HUES6 (cell line): ENCODE data around the gene ERMN.
"Not testable (repeated sequence)": the region's sequence is repeated elsewhere in the genome, so short reads cannot be mapped to it uniquely, and the experiment has no call there.

Experiments used
- H3K27ac ChIP-seq: 2 replicates; pipeline ENCODE4 v1.7.0; 2013; ENCODE audit warnings: low read depth, mild to moderate bottlenecking, low read length, inconsistent platforms
- H3K27me3 ChIP-seq: 2 replicates; pipeline ENCODE4 v1.6.1; 2013; ENCODE audit warnings: low read length; ENCODE audit not compliant: control insufficient read depth, insufficient read depth
- H3K36me3 ChIP-seq: 2 replicates; pipeline ENCODE4 v1.6.1; 2013; ENCODE audit warnings: low read length; ENCODE audit not compliant: control insufficient read depth, insufficient read depth
- H3K4me1 ChIP-seq: 2 replicates; pipeline ENCODE4 v1.6.1; 2013; ENCODE audit warnings: low read length; ENCODE audit not compliant: control insufficient read depth, insufficient read depth
- H3K4me3 ChIP-seq: 2 replicates; pipeline ENCODE4 v1.5.1; 2013; ENCODE audit warnings: low read depth, low read length
- H3K9ac ChIP-seq: one replicate; pipeline ENCODE4 v1.6.1; 2013; ENCODE audit warnings: mild to moderate bottlenecking, low read length
- H3K9me3 ChIP-seq: 2 replicates; pipeline ENCODE4 v1.6.1; 2013; ENCODE audit warnings: low read depth, low read length; ENCODE audit not compliant: control insufficient read depth, insufficient read depth

The ERMN gene

DNA sequence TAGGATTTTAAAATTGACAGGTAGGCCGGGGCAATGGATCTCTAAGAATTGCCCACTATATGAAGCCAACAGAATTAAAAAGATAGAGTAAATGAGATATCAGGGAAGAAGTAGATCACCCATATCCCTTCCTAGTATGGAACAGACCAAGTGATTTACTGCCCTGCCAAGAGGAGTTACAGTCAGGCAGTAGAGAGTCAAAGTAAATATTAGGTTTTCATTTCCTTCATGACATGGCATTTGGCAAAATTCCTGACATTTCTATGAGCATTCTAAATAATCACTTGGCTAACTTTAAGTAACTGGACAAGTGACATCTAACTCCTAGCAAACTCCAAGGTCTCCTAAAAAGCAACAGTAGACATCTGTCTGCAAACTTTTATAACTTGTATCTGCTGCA is 34.6 kb downstream of the ERMN start:
- Histone ChIP-seq H3K4me1 (no peaks in the 10 kb centered on the region), H3K27me3 (no peaks in the 10 kb centered on the region), H3K9ac (no peak overlapping the region), H3K36me3 (no peaks in the 10 kb centered on the region), H3K27ac (no peak overlapping the region), H3K9me3 (no peaks in the 10 kb centered on the region), H3K4me3 (no peak overlapping the region)

GRCh38 chr2:157290525-157290924 is 35.1 kb downstream of the ERMN start:
- H3K4me1 ChIP-seq, result no peaks in the 10 kb centered on the region
- no peak overlapping the region for H3K4me3 ChIP-seq
- no peak overlapping the region for H3K27ac ChIP-seq
- H3K9me3 ChIP-seq, result no peaks in the 10 kb centered on the region
- no peaks in the 10 kb centered on the region for H3K27me3 ChIP-seq
- no peaks in the 10 kb centered on the region for H3K36me3 ChIP-seq
- no peak overlapping the region for H3K9ac ChIP-seq

DNA sequence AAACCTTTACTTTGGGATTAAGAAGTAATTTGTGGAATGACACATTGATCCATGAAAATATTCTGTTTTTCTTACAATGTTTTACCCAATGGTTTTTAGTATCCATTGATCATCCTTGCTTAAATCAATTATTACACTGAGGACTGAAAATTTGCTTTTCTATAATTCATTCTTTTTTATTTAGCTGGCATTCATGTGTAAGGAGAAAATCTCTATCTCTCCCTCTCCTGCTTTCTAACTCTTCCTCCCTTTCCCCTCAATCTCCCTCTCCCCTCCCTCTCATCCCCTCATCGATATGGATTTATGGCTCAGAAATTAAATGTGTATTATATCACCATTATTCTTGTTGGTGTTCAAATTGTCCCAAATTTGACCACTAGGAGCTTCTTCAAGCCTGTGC is 38.5 kb downstream of the ERMN start:
- H3K9me3 ChIP-seq, result no peaks in the 10 kb centered on the region
- no peak overlapping the region for H3K27ac ChIP-seq
- no peaks in the 10 kb centered on the region for H3K36me3 ChIP-seq
- H3K4me3 ChIP-seq, result no peak overlapping the region
- H3K27me3 ChIP-seq, result no peaks in the 10 kb centered on the region
- H3K4me1 ChIP-seq, result no peaks in the 10 kb centered on the region
- H3K9ac ChIP-seq, result no peak overlapping the region

DNA sequence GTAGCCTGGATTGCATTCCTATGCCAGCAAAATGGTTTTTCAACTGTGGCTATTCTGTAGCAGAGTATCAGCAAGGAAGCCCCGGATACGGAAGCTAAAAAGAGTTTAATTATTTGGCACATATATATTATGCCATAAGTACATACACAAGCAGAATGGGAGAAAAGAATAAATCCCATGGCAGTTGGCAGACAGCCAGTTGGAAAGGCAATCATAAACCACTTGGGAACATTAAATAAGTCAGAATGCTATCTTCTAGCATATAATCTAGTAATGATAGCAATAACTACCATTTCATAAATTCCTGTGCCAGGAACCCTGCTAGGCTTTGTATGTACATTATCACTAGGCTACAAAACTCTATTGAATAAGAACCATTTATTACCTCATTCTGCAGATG is 42.2 kb downstream of the ERMN start:
- H3K27me3 ChIP-seq, result no peaks in the 10 kb centered on the region
- no peaks in the 10 kb centered on the region for H3K36me3 ChIP-seq
- H3K27ac ChIP-seq, result no peak overlapping the region
- H3K9ac ChIP-seq, result no peak overlapping the region
- H3K4me1 ChIP-seq, result no peaks in the 10 kb centered on the region
- no peak overlapping the region for H3K4me3 ChIP-seq
- no peaks in the 10 kb centered on the region for H3K9me3 ChIP-seq

DNA sequence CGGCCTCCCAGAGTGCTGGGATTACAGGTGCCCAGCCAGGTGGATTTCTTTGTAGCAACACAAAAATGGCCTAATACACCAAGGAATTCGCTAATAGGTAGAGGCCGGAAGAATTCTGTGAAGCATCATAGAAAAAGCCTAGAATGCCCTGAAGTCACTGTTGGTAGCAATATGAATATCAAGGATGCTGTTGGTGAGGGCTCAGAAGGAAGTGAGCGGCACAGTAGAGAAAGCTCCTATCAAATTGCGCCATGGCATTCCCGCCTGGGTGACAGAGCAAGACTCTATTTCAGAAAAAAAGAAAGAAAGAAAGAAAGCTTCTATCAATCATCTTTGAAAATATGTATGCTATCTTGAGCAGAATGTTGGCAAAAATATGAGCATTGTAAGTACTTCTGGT is 44.3 kb downstream of the ERMN start:
- H3K4me3 ChIP-seq, result no peak overlapping the region
- H3K27me3 ChIP-seq, result no peaks in the 10 kb centered on the region
- H3K9ac ChIP-seq, result no peak overlapping the region
- no peak overlapping the region for H3K27ac ChIP-seq
- no peaks in the 10 kb centered on the region for H3K36me3 ChIP-seq
- no peaks in the 10 kb centered on the region for H3K4me1 ChIP-seq
- no peaks in the 10 kb centered on the region for H3K9me3 ChIP-seq

DNA sequence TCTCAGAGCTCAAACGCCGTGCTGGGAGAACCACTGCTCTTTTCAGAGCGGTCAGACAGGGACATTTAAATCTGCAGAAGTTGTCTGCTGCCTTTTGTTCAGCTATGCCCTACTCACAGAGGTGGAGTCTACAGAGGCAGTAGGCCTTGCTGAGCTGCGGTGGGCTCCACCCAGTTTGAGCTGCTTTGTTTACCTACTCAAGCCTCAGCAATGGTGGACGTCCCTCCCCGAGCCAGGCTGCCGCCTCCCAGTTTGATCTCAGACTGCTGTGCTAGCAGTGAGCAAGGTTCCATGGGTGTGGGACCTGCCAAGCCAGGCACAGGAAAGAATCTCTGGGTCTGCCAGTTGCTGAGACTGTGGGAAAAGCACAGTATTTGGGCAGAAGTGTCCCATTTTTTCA is 46.3 kb downstream of the ERMN start:
- H3K27me3 ChIP-seq, H3K4me1 ChIP-seq, H3K36me3 ChIP-seq, H3K4me3 ChIP-seq, H3K27ac ChIP-seq, H3K9ac ChIP-seq, H3K9me3 ChIP-seq: not testable (repeated sequence)

DNA sequence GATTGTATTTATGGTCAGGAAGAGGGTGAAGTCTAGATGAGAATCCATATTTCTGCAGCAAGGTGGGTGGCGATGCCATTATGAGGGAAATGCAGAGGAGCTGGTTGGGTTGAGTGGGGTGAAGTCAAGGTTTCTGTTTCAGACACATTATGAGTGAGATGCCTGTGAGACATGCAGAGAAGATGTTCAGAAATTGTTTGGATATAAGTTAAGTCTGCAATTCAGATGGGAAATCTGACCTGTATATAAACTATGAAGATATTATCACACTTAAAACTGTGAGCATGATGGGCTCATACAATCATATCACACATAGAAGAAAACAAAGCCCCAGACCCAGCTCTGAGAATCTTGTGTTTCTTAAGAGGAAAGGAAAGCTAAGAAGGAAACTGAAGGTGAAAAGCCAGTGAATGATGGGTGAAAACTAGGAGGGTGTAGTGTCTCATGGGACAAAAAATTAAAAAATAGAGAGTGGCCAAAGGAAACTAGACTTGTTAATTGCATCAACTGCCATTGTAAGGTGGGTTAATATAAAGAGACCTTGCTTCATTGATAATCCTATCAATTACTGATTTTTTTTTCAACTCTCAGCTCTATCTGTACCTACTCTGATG is 53.9 kb downstream of the ERMN start:
- Histone ChIP-seq H3K36me3 (no peaks in the 10 kb centered on the region), H3K27me3 (no peaks in the 10 kb centered on the region), H3K9me3 (no peaks in the 10 kb centered on the region), H3K4me3 (no peak overlapping the region), H3K9ac (no peak overlapping the region), H3K4me1 (no peaks in the 10 kb centered on the region), H3K27ac (no peak overlapping the region)

- no peak overlapping the region for H3K27ac ChIP-seq
- H3K36me3 ChIP-seq, result no peaks in the 10 kb centered on the region
- no peak overlapping the region for H3K4me3 ChIP-seq
- no peaks in the 10 kb centered on the region for H3K27me3 ChIP-seq
- no peak overlapping the region for H3K9ac ChIP-seq
- H3K9me3 ChIP-seq, result no peaks in the 10 kb centered on the region
- peaks cover 5% of the 10 kb centered on the region; the same call in 1 of the 2 replicates for H3K4me1 ChIP-seq
These were observed 55.7 kb downstream of the ERMN start for GRCh38 chr2:157269922-157270321.

DNA sequence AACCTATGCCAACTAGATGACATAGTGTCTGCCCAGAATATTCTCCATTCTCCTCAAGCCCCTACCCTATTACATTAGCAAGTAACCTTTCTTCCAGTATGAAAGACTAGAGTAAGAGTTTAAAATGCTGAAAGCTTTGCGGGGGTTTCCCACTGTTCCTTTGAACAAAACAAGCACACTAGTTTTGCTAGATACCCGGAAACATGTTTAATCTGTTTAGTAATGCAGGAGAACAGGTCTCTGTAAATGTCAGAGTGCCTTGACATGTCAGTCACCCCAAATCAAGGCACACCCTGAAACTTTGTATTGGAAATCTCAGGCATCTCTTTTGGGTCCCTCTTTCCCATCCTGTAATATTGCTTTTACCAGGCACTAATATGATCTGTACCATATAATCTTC is 56.6 kb downstream of the ERMN start:
- H3K27ac ChIP-seq, result no peak overlapping the region
- H3K4me3 ChIP-seq, result no peak overlapping the region
- no peaks in the 10 kb centered on the region for H3K27me3 ChIP-seq
- H3K9ac ChIP-seq, result no peak overlapping the region
- H3K36me3 ChIP-seq, result no peaks in the 10 kb centered on the region
- H3K4me1 ChIP-seq, result peaks cover 10% of the 10 kb centered on the region
- H3K9me3 ChIP-seq, result no peaks in the 10 kb centered on the region
